Neural cell (in vitro differentiated cells): ENCODE data around the gene GRID1. TPM values are rescaled to one million over a fixed set of nuclear protein-coding genes. Genes with fewer than 3 reads are reported as not detected.

Experiments used
- H2AFZ ChIP-seq: fragments of 200-600, 300-800 bp; sonication (generic), shearing (Covaris generic); 2 replicates; pipeline ENCODE4 v1.6.0; 2014; ENCODE audit warnings: low read depth, mild to moderate bottlenecking, antibody characterized with exemption, low read length, moderate library complexity
- H3F3A ChIP-seq: fragments of 200-600 bp; shearing (Covaris generic); 2 replicates; pipeline ENCODE4 v1.6.1; 2016; ENCODE audit warnings: mild to moderate bottlenecking, moderate library complexity, mixed read lengths, antibody characterized with exemption, low read length; ENCODE audit not compliant: insufficient read depth, poor library complexity, severe bottlenecking
- H3K27ac ChIP-seq: fragments of 200-600, 300-800 bp; sonication (generic), shearing (Covaris generic); 2 replicates; pipeline ENCODE4 v1.5.1; 2014; ENCODE audit warnings: mild to moderate bottlenecking, low read length, moderate library complexity
- H3K27me3 ChIP-seq: fragments of 300-800, 200-600 bp; sonication (generic), shearing (Covaris generic); 2 replicates; pipeline ENCODE4 v1.6.0; 2014; ENCODE audit warnings: mild to moderate bottlenecking, low read depth, low read length, moderate library complexity; ENCODE audit not compliant: insufficient read depth
- H3K36me3 ChIP-seq: fragments of 300-800, 200-600 bp; sonication (generic), shearing (Covaris generic); 2 replicates; pipeline ENCODE4 v1.5.1; 2014; ENCODE audit warnings: mild to moderate bottlenecking, antibody characterized with exemption, low read length, moderate library complexity; ENCODE audit not compliant: insufficient read depth
- H3K4me2 ChIP-seq: fragments of 300-800, 200-600 bp; sonication (generic), shearing (Covaris generic); 2 replicates; pipeline ENCODE4 v1.6.0; 2014; ENCODE audit warnings: mild to moderate bottlenecking, low read length
- H3K4me3 ChIP-seq: fragments of 300-800, 200-600 bp; sonication (generic), shearing (Covaris generic); 2 replicates; pipeline ENCODE4 v1.5.1; 2014; ENCODE audit warnings: mild to moderate bottlenecking, low read length, moderate library complexity
- H3K79me2 ChIP-seq: fragments of 200-600 bp; shearing (Covaris generic); replicated peaks from 2 replicates; pipeline ENCODE4 v1.6.0; 2014; ENCODE audit warnings: mild to moderate bottlenecking, low read length, moderate library complexity; ENCODE audit not compliant: insufficient read depth
- H3K9ac ChIP-seq: fragments of 300-800, 200-600 bp; sonication (generic), shearing (Covaris generic); 2 replicates; pipeline ENCODE4 v1.6.1; 2016; ENCODE audit warnings: mild to moderate bottlenecking, low read length, mixed read lengths
- H3K9me2 ChIP-seq: fragments of 200-600 bp; shearing (Covaris generic); 2 replicates; pipeline ENCODE4 v1.6.1; 2016; ENCODE audit warnings: mild to moderate bottlenecking, low read length, mixed read lengths; ENCODE audit not compliant: insufficient read depth
- H3K9me3 ChIP-seq: fragments of 200-600, 300-800 bp; sonication (generic), shearing (Covaris generic); 2 replicates; pipeline ENCODE4 v1.6.1; 2016; ENCODE audit warnings: mild to moderate bottlenecking, mixed run types, low read length, moderate library complexity, mixed read lengths
- H4K20me1 ChIP-seq: fragments of 200-600 bp; shearing (Covaris generic); 2 replicates; pipeline ENCODE4 v1.6.1; 2016; ENCODE audit warnings: mild to moderate bottlenecking, mixed run types; ENCODE audit not compliant: insufficient read depth
- EP300 ChIP-seq: fragments of 450-650 bp; conservative IDR thresholded peaks from 2 replicates; pipeline ENCODE4 v1.6.1; 2014; ENCODE audit warnings: antibody characterized with exemption, mild to moderate bottlenecking, moderate library complexity; ENCODE audit not compliant: poor library complexity, severe bottlenecking
- EZH2 ChIP-seq: fragments of 200-600, 300-800 bp; shearing (Covaris generic), sonication (generic); IDR thresholded peaks from 2 replicates; pipeline ENCODE4 v1.6.1; 2014; ENCODE audit warnings: antibody characterized with exemption, low read length, borderline replicate concordance, mild to moderate bottlenecking; ENCODE audit not compliant: insufficient read depth, poor library complexity, severe bottlenecking
- MXI1 ChIP-seq: fragments of 450-650 bp; conservative IDR thresholded peaks from 2 replicates; pipeline ENCODE4 v1.6.1; 2014; ENCODE audit warnings: antibody characterized with exemption, mild to moderate bottlenecking; ENCODE audit not compliant: poor library complexity, severe bottlenecking
- POLR2AphosphoS5 ChIP-seq: IDR thresholded peaks from 2 replicates; pipeline ENCODE4 v1.6.1; 2012
- RAD21 ChIP-seq: fragments of 450-650 bp; conservative IDR thresholded peaks from 2 replicates; pipeline ENCODE4 v1.6.1; 2014; ENCODE audit warnings: antibody characterized with exemption, mild to moderate bottlenecking, moderate library complexity
- SMC3 ChIP-seq: fragments of 450-650 bp; conservative IDR thresholded peaks from 2 replicates; pipeline ENCODE4 v1.6.1; 2014; ENCODE audit warnings: antibody characterized with exemption, mild to moderate bottlenecking, moderate library complexity; ENCODE audit not compliant: poor library complexity
- TAF1 ChIP-seq: IDR thresholded peaks from 2 replicates; pipeline ENCODE4 v1.6.1; 2012; ENCODE audit warnings: low read depth
- polyA plus RNA-seq: library from polyadenylated mRNA; depleted of rRNA; stranded (reverse); fragments of >200 nt; gene quantifications from 2 replicates; pipeline ENCODE4 v1.2.3, GENCODE V29; 2014
- TF ChIP-seq, protein P1 (sequence below): fragments of 450-650 bp; IDR thresholded peaks from 2 replicates; pipeline ENCODE4 v1.5.1; 2014; ENCODE audit warnings: antibody characterized with exemption, mild to moderate bottlenecking, moderate library complexity; ENCODE audit not compliant: poor library complexity, severe bottlenecking
- TF ChIP-seq, protein P2 (sequence below): IDR thresholded peaks from 2 replicates; pipeline ENCODE4 v1.6.1; 2012; ENCODE audit warnings: borderline replicate concordance

GRID1 gene
- polyA plus RNA-seq, 1 donor from 2014 or later, result 7.3 TPM

DNA sequence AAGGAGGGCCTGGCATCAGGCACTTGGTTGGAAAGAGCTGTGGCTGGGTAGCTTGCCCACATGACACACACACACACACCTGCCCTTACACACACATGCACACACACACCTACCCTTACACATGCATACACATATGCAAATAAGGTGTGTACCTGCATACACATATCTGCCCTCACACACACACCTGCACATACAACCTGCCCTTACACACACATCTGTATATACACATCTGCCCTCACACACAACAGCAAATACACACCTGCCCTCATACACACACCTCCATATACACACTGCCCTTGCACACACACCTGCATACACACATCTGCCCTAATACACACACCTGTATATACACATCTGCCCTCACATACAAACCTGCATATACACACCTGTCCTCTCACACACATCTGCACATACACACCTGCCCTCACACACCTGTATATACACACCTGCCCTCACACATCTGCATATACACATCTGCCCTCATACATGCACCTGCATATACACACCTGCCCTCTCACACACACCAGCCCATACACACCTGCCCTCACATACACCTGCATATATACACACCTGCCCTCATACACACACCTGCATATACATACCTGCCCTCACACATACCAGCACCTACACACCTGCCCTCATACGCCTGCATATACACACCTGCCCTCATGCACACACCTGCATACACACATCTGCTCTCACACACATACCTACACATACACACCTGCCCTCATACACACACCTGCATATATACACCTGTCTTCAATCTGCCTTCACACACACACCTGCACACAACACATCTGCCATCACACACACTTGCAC, 82.9 kb downstream of the GRID1 start:
- H4K20me1 ChIP-seq, result no peaks in the 10 kb centered on the region
- no peak overlapping the region for H3K9ac ChIP-seq
- H3K27me3 ChIP-seq, result no peaks in the 10 kb centered on the region
- H3K79me2 ChIP-seq, result no peaks in the 10 kb centered on the region
- H3K4me2 ChIP-seq, result no peak overlapping the region
- no peaks in the 10 kb centered on the region for H3K9me2 ChIP-seq
- peaks cover 4% of the 10 kb centered on the region for H3K9me3 ChIP-seq
- no peak overlapping the region for H3K4me3 ChIP-seq
- no peaks in the 10 kb centered on the region for H3F3A ChIP-seq
- TF ChIP-seq, protein P1, sequence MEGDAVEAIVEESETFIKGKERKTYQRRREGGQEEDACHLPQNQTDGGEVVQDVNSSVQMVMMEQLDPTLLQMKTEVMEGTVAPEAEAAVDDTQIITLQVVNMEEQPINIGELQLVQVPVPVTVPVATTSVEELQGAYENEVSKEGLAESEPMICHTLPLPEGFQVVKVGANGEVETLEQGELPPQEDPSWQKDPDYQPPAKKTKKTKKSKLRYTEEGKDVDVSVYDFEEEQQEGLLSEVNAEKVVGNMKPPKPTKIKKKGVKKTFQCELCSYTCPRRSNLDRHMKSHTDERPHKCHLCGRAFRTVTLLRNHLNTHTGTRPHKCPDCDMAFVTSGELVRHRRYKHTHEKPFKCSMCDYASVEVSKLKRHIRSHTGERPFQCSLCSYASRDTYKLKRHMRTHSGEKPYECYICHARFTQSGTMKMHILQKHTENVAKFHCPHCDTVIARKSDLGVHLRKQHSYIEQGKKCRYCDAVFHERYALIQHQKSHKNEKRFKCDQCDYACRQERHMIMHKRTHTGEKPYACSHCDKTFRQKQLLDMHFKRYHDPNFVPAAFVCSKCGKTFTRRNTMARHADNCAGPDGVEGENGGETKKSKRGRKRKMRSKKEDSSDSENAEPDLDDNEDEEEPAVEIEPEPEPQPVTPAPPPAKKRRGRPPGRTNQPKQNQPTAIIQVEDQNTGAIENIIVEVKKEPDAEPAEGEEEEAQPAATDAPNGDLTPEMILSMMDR, result no peak
- TF ChIP-seq TAF1, result no peak
- TF ChIP-seq SMC3, result no peak
- TF ChIP-seq POLR2AphosphoS5, result no peak
- no peak for TF ChIP-seq RAD21
- TF ChIP-seq, protein P2, sequence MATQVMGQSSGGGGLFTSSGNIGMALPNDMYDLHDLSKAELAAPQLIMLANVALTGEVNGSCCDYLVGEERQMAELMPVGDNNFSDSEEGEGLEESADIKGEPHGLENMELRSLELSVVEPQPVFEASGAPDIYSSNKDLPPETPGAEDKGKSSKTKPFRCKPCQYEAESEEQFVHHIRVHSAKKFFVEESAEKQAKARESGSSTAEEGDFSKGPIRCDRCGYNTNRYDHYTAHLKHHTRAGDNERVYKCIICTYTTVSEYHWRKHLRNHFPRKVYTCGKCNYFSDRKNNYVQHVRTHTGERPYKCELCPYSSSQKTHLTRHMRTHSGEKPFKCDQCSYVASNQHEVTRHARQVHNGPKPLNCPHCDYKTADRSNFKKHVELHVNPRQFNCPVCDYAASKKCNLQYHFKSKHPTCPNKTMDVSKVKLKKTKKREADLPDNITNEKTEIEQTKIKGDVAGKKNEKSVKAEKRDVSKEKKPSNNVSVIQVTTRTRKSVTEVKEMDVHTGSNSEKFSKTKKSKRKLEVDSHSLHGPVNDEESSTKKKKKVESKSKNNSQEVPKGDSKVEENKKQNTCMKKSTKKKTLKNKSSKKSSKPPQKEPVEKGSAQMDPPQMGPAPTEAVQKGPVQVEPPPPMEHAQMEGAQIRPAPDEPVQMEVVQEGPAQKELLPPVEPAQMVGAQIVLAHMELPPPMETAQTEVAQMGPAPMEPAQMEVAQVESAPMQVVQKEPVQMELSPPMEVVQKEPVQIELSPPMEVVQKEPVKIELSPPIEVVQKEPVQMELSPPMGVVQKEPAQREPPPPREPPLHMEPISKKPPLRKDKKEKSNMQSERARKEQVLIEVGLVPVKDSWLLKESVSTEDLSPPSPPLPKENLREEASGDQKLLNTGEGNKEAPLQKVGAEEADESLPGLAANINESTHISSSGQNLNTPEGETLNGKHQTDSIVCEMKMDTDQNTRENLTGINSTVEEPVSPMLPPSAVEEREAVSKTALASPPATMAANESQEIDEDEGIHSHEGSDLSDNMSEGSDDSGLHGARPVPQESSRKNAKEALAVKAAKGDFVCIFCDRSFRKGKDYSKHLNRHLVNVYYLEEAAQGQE, result no peak
- no peak for TF ChIP-seq EZH2
- no peak for TF ChIP-seq MXI1
- no peak for TF ChIP-seq EP300
- H3K27ac ChIP-seq, result no peak overlapping the region
- no peaks in the 10 kb centered on the region for H3K36me3 ChIP-seq
- no peak overlapping the region for H2AFZ ChIP-seq

DNA sequence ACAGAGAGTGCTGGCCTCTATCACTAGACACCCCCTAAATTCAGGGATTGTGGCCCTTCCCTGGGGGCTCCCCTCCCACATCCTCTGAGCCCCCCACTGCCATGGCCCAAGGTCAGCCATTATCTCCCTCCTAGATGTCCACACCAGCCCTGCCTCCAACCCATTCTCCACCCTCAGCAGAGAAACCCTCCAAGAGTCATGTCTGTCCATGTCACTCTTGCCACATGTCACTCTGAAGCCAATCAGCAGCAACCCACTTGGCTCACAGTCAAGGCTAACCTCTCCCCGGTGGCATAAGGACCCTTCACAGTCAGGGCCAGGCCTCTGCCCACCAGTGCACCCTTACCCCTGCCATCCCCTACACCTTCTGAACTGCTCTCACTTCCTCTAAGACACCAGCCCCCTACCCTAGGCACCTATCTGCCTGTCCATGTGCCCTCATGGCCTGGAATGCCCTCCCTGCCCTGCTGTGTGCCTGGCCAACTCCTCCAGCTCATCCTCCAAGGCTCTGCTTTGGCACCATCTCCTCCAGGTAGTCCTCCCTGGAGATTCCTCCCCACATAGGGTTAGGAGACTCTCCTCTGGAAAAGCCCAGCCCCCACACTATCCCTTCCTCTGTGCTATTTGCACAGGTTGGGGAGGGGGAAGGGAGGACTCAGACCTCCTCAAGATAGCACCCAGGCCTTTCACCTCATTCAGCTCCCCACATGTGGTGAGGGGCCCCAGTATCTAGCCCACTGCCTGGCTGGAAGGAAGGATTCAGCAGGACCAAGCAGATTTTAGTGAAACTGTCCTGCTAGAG, 83.7 kb downstream of the GRID1 start:
- Histone ChIP-seq H3K9ac (no peak overlapping the region), H3F3A (no peaks in the 10 kb centered on the region), H3K79me2 (no peaks in the 10 kb centered on the region), H3K4me3 (no peak overlapping the region), H3K27ac (no peak overlapping the region), H2AFZ (no peak overlapping the region), H3K9me2 (no peaks in the 10 kb centered on the region), H3K9me3 (peaks cover 4% of the 10 kb centered on the region), H3K36me3 (no peaks in the 10 kb centered on the region), H3K27me3 (no peaks in the 10 kb centered on the region), H4K20me1 (no peaks in the 10 kb centered on the region), H3K4me2 (no peak overlapping the region)
- no peak for TF ChIP-seq SMC3
- no peak for TF ChIP-seq POLR2AphosphoS5
- no peak for TF ChIP-seq RAD21
- TF ChIP-seq EP300, result no peak
- no peak for TF ChIP-seq TAF1
- TF ChIP-seq, protein P1, result no peak
- no peak for TF ChIP-seq MXI1
- no peak for TF ChIP-seq EZH2
- TF ChIP-seq, protein P2, result no peak
